Hepatocyte (in vitro differentiated cells): ENCODE data around the gene SLC39A11.

Source experiments
- CTCF ChIP-seq: fragments of 200-600 bp; sonication (generic); IDR thresholded peaks from 2 replicates; pipeline ENCODE4 v1.5.1; 2016; ENCODE audit warnings: antibody characterized with exemption, mild to moderate bottlenecking; ENCODE audit not compliant: poor library complexity
- EZH2 ChIP-seq: fragments of 200-600 bp; sonication (generic); IDR thresholded peaks from 2 replicates; pipeline ENCODE4 v1.6.1; 2016; ENCODE audit warnings: antibody characterized with exemption, mild to moderate bottlenecking, borderline replicate concordance

DNA sequence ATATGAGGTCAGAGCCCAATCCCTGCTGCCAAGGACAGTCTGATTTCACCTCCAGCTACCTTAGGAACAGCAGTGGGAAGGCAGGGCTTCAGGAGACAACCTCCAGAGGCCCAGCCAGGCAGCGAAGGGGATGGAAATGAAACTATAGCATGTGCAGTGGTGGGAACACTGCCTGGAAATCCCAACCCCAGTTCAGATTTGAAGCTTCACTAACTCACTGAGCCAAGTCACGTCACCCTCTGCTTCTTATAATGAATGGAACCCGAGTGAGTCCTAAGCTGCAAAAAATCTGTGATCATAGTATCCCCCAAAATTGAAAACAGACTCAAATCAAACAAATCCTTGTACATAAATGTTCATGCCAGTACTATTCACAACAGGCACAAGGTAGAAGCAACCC is 36.0 kb upstream of the SLC39A11 start:
- no peak for TF ChIP-seq CTCF
- no peak for TF ChIP-seq EZH2
